Suprapubic skin (tissue), 3 donors: Measurements from ENCODE around the gene CNTN3.

ENCODE experiments used
- EP300 ChIP-seq: sonication (generic); formaldehyde crosslinking; IDR thresholded peaks from one replicate; pipeline ENCODE4 v1.6.1; 2017; ENCODE audit warnings: antibody characterized with exemption
- TF ChIP-seq, protein P1 (sequence below), 2 donors: fragments of 200-600 bp in 1 of 2; fragments of 450-650 bp in 1 of 2; sonication (generic) in 1 of 2; IDR thresholded peaks; one replicate each; pipeline ENCODE4 v1.5.1; 2016 to 2019; ENCODE audit warnings: antibody characterized with exemption in 2 of 2, mild to moderate bottlenecking in 1 of 2, moderate library complexity in 1 of 2

DNA sequence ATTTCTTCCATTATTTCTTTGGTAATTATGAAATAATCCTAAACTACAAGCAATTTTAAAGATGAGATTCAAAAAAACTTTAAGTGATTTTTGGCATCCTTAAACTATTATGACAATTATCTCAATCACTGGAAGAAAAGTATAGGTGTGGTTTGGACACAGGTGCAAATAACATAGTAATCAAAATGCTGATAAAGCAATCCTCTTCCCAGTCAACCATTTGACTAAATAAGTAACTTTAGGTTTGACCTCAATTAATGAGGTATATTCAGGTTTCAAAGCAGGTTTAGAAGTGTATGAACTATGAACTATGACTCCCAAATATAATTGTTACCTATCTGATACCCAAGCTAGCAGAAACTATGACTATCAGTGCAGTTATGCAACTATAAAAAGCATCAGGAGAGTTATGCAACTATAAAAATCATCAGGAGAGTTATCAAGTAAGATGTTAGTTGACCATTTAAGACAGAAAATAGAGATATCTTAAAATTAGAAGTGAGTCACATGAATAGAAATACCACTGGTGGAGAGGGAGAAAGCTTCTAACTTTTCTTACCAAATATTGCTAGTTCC, 8.9 kb upstream of the CNTN3 start:
- TF ChIP-seq, protein P1, sequence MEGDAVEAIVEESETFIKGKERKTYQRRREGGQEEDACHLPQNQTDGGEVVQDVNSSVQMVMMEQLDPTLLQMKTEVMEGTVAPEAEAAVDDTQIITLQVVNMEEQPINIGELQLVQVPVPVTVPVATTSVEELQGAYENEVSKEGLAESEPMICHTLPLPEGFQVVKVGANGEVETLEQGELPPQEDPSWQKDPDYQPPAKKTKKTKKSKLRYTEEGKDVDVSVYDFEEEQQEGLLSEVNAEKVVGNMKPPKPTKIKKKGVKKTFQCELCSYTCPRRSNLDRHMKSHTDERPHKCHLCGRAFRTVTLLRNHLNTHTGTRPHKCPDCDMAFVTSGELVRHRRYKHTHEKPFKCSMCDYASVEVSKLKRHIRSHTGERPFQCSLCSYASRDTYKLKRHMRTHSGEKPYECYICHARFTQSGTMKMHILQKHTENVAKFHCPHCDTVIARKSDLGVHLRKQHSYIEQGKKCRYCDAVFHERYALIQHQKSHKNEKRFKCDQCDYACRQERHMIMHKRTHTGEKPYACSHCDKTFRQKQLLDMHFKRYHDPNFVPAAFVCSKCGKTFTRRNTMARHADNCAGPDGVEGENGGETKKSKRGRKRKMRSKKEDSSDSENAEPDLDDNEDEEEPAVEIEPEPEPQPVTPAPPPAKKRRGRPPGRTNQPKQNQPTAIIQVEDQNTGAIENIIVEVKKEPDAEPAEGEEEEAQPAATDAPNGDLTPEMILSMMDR (IDR thresholded peaks at IDR 0.05), result no peak
- TF ChIP-seq EP300, result no peak
